ENCODE data around the gene MFAP4.

GRCh38 chr17:19366637-19366972 lies 20.4 kb downstream of the MFAP4 start:
- TF ChIP-seq POLR2AphosphoS5 (IDR thresholded peaks at IDR 0.05) (no peak), CTCF (IDR thresholded peaks at IDR 0.05) (no peak), POLR2A (IDR thresholded peaks at IDR 0.05) (no peak)
